GM21825 (cell line): ENCODE results near the gene CCDC30.
A peak's percentile ranks its signal among the peaks of the same experiment; 100 is the strongest.
"Not testable (repeated sequence)": the region's sequence is repeated elsewhere in the genome, so short reads cannot be mapped to it uniquely, and the experiment has no call there.

Experiments
- ATAC-seq: cut with Tn5 transposase; IDR thresholded peaks from one replicate; pipeline ENCODE4 v1.9.1; 2021; ENCODE audit warnings: mild to moderate bottlenecking, moderate library complexity; ENCODE audit not compliant: unreplicated experiment

CCDC30 gene

GRCh38 chr1:42639116-42639515 lies 176.0 kb downstream of the CCDC30 start:
- ATAC-seq = no peak

GRCh38 chr1:42646056-42646455 lies 183.0 kb downstream of the CCDC30 start:
- no peak for ATAC-seq

- ATAC-seq = no peak
Measured at GRCh38 chr1:42657201-42657600, 194.1 kb downstream of the CCDC30 start.

GRCh38 chr1:42657981-42658876 lies 195.1 kb downstream of the CCDC30 start, which contains the start of gene PPIH:
PPIH (plus strand) TSS chr1:42658423; CDS start chr1:42658447, 24 bp downstream.
- ATAC-seq = peak; percentile 93

GRCh38 chr1:42658877-42659337 lies 195.8 kb downstream of the CCDC30 start:
- ATAC-seq = no peak

- no peak for ATAC-seq
Measured at GRCh38 chr1:42660907-42661500, 197.9 kb downstream of the CCDC30 start.

GRCh38 chr1:42669936-42670335 lies 206.8 kb downstream of the CCDC30 start:
- ATAC-seq = no peak

- no peak for ATAC-seq
Measured at GRCh38 chr1:42670425-42670824, 207.3 kb downstream of the CCDC30 start.

- ATAC-seq = no peak
Measured at GRCh38 chr1:42674214-42674613, 211.1 kb downstream of the CCDC30 start.

- ATAC-seq = no peak
Measured at GRCh38 chr1:42674682-42675081, 211.6 kb downstream of the CCDC30 start.

GRCh38 chr1:42675467-42675866 lies 212.4 kb downstream of the CCDC30 start:
- no peak for ATAC-seq

GRCh38 chr1:42676534-42677087 lies 213.5 kb downstream of the CCDC30 start:
- ATAC-seq = no peak

GRCh38 chr1:42679364-42679983 lies 216.4 kb downstream of the CCDC30 start:
- ATAC-seq = no peak

GRCh38 chr1:42680055-42680454 lies 217.0 kb downstream of the CCDC30 start:
- no peak for ATAC-seq

GRCh38 chr1:42680921-42681683 lies 218.0 kb downstream of the CCDC30 start:
- ATAC-seq = no peak

GRCh38 chr1:42681741-42682483 lies 218.8 kb downstream of the CCDC30 start, which contains the start of gene YBX1:
YBX1 (plus strand) TSS chr1:42682418; CDS start chr1:42682566, 148 bp downstream.
- peak; percentile 78 for ATAC-seq

- not testable (repeated sequence) for ATAC-seq
Measured at GRCh38 chr1:42682484-42682738, 219.3 kb downstream of the CCDC30 start.

GRCh38 chr1:42682739-42683531 lies 219.8 kb downstream of the CCDC30 start:
- peak; percentile 35 for ATAC-seq

- no peak for ATAC-seq
Measured at GRCh38 chr1:42684139-42684538, 221.1 kb downstream of the CCDC30 start.
